Stimulated activated effector memory CD8-positive, alpha-beta T cell treated with anti-CD3 and anti-CD28 coated beads, Interleukin-12 subunit alpha, Interleukin-12 subunit beta, amount 100 ng/mL, for 72 hours (primary cell): ENCODE data around the gene MSI2.

Source experiments
- ATAC-seq: fragments of 150-1000 bp; cut with Tn5 transposase; 2 replicates; pipeline ENCODE4 v1.10.0; 2021
- DNase-seq, 2 donors: peaks; one replicate each; pipeline ENCODE4 v3.0.0; 2021 to 2022; ENCODE audit warnings: low spot score in 2 of 2
- H3K27ac Mint-ChIP-seq: one replicate; pipeline ENCODE4 v1.8.0; 2022; ENCODE audit warnings: mild to moderate bottlenecking, mixed read lengths
- H3K36me3 Mint-ChIP-seq: one replicate; pipeline ENCODE4 v1.8.0; 2022; ENCODE audit warnings: mild to moderate bottlenecking, mixed read lengths
- H3K4me1 Mint-ChIP-seq: one replicate; pipeline ENCODE4 v1.8.0; 2022; ENCODE audit warnings: mixed read lengths
- H3K4me3 Mint-ChIP-seq: one replicate; pipeline ENCODE4 v1.8.0; 2022; ENCODE audit warnings: mild to moderate bottlenecking, mixed read lengths
- H3K9me3 Mint-ChIP-seq: one replicate; pipeline ENCODE4 v1.8.0; 2022; ENCODE audit warnings: mixed read lengths

The MSI2 gene

DNA sequence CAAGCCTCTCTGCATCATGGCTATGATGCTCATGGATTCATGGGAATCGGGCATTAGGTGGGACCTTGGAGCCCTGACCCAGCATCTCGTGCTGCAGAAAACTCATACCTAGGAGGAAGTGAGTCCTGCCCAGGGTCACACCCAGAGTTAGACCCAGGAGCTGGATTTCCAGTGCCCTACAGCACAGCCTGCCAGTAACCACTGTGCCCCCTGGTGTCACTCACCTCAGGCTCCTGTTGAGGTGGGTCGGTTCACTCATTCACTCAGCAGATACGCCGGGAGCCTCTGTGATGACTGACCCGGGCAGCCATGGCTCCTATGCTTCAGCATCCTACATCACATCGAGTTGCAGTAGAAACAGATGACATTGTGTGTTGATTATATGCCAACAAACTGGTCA is 143.4 kb downstream of the MSI2 start:
- H3K4me1 Mint-ChIP-seq = peaks cover 38% of the 10 kb centered on the region
- H3K36me3 Mint-ChIP-seq = peaks cover 28% of the 10 kb centered on the region
- H3K9me3 Mint-ChIP-seq = no peaks in the 10 kb centered on the region
- no peak overlapping the region for H3K4me3 Mint-ChIP-seq
- DNase-seq (no peak), ATAC-seq (no peak)
- H3K27ac Mint-ChIP-seq = no peak overlapping the region

DNA sequence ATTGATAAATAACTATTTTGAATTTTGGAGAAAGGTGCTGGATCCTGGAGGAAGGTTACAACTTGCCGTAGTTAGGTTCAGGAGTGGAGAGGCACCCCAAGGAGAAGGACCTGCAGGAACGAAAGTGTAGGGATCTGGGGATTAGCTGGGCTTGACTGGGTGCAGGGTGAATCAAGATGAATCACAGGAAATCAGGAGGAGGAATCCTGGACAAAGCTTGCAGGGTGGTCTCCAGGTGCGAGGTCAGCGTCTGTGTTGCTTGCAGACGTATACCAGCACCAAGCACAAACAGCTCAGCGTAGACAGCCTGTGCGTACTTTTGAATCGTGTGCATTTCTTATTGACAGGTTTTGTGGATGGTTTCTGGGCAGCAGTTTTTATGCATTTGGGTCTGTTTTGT is 144.3 kb downstream of the MSI2 start:
- Mint-ChIP-seq H3K27ac (no peak overlapping the region), H3K36me3 (peaks cover 28% of the 10 kb centered on the region), H3K4me3 (no peak overlapping the region), H3K9me3 (no peaks in the 10 kb centered on the region), H3K4me1 (peaks cover 29% of the 10 kb centered on the region)
- ATAC-seq = no peak
- DNase-seq = no peak

GRCh38 chr17:57401556-57402488 is 145.5 kb downstream of the MSI2 start:
- H3K9me3 Mint-ChIP-seq = no peaks in the 10 kb centered on the region
- ATAC-seq = no peak
- DNase-seq = no peak
- peak overlapping the region; percentile 27 for H3K27ac Mint-ChIP-seq
- H3K36me3 Mint-ChIP-seq = peaks cover 28% of the 10 kb centered on the region
- no peak overlapping the region for H3K4me3 Mint-ChIP-seq
- peaks cover 32% of the 10 kb centered on the region for H3K4me1 Mint-ChIP-seq

DNA sequence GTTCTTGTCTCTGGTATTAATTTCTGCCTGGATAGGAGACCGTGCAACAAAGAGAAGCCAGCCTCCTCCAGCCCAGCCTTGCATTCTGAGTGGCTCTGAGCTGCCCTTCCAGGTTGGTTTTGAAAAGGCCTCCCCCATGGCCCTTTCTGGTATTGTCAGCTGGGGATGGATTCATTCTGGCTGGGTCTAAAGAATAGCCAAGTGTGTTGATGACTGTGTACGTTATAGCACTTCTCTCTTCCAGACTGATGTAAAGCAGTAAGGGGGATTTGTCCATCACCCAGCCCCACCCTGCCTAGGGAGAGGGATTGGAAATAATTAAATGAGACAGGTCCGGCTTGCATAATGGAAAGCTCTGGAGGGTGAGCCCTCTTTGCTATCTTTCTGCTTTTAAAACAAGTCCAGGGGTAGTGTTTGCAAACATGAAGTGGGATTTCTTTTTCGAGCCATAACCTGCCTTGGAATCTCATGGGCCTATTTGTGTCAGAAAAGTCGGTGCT is 146.4 kb downstream of the MSI2 start:
- ATAC-seq = no peak
- peaks cover 42% of the 10 kb centered on the region for H3K4me1 Mint-ChIP-seq
- peaks cover 28% of the 10 kb centered on the region for H3K36me3 Mint-ChIP-seq
- H3K4me3 Mint-ChIP-seq = no peak overlapping the region
- no peaks in the 10 kb centered on the region for H3K9me3 Mint-ChIP-seq
- H3K27ac Mint-ChIP-seq = no peak overlapping the region
- no peak for DNase-seq

GRCh38 chr17:57403236-57403635 is 146.9 kb downstream of the MSI2 start:
- peaks cover 44% of the 10 kb centered on the region for H3K4me1 Mint-ChIP-seq
- DNase-seq (no peak), ATAC-seq (no peak)
- H3K9me3 Mint-ChIP-seq = no peaks in the 10 kb centered on the region
- H3K27ac Mint-ChIP-seq = peak overlapping the region; percentile 5
- peaks cover 28% of the 10 kb centered on the region for H3K36me3 Mint-ChIP-seq
- no peak overlapping the region for H3K4me3 Mint-ChIP-seq

- DNase-seq (no peak), ATAC-seq (no peak)
- H3K4me3 Mint-ChIP-seq = no peak overlapping the region
- H3K27ac Mint-ChIP-seq = peak overlapping the region; percentile 74
- peaks cover 46% of the 10 kb centered on the region for H3K4me1 Mint-ChIP-seq
- H3K36me3 Mint-ChIP-seq = peaks cover 28% of the 10 kb centered on the region
- no peaks in the 10 kb centered on the region for H3K9me3 Mint-ChIP-seq
Measured at GRCh38 chr17:57404073-57404472, 147.8 kb downstream of the MSI2 start.

DNA sequence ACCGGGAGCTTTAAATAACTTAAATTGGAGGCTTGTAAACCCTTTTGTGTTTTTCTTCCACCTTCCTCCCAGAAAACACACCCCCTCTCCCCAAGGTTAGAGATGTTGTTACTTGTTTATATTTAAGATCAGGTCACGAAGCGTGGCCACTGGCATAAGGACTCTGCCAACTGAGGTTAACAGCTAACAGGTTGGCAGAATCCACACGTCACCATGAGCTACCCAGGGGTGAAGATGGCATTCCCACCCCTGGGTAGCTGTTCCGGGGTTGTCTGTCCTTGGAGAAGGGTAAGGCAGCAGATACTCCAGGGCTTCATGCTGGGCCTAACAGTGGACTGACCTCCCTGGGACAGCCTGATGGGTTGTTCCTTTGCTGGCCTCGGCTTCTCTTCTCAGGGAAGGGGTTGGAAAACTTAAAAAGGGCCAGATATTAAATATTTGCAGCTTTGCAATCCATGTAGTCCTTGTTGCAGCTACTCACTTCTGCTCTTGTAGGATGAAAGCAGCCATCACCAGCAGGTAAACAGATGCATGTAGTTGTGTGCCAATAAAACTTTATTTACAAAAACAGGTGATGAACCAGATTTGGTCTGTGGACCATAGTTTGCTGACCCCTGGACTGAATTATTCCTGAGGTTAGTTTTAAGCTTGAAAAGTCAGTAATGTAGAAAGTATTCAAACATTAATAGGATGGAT is 148.6 kb downstream of the MSI2 start:
- DNase-seq (no peak), ATAC-seq (no peak)
- Mint-ChIP-seq H3K4me3 (no peak overlapping the region), H3K27ac (peak overlapping the region; percentile 74), H3K36me3 (peaks cover 28% of the 10 kb centered on the region), H3K9me3 (no peaks in the 10 kb centered on the region), H3K4me1 (peaks cover 50% of the 10 kb centered on the region)

DNA sequence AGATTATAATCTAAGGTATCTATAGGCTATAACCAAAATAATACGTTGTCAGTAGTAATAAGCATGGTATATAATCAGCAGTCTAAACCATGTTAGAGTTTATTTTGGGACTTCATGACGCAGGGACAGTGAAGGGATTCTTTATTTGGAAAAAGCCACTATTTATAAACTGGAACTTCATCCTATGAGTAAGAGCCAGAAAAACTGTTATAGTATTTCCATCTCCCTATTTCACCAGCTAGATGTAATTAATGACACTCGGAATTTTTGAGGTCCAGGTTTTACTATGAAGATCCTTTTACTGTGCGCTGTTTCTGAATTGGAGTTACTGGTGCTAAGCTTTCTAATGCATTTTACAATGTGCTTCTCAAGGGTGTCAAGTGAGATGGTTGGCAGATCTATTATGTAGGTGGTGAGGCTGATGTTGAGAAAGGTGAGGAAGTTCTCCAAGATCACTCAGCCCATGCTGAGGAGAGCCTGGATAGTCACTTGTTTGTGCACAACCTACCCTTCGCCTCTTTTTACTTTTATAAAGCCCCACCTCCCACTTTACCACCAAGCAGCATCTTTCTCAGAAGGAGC is 149.3 kb downstream of the MSI2 start:
- Mint-ChIP-seq H3K36me3 (peaks cover 22% of the 10 kb centered on the region), H3K4me1 (peaks cover 45% of the 10 kb centered on the region), H3K9me3 (no peaks in the 10 kb centered on the region), H3K27ac (no peak overlapping the region), H3K4me3 (no peak overlapping the region)
- DNase-seq = no peak
- ATAC-seq = no peak

GRCh38 chr17:57406131-57406980 is 150.0 kb downstream of the MSI2 start:
- peaks cover 16% of the 10 kb centered on the region for H3K36me3 Mint-ChIP-seq
- H3K27ac Mint-ChIP-seq = peak overlapping the region; percentile 65
- no peak overlapping the region for H3K4me3 Mint-ChIP-seq
- ATAC-seq (no peak), DNase-seq (no peak)
- H3K9me3 Mint-ChIP-seq = no peaks in the 10 kb centered on the region
- peaks cover 43% of the 10 kb centered on the region for H3K4me1 Mint-ChIP-seq

DNA sequence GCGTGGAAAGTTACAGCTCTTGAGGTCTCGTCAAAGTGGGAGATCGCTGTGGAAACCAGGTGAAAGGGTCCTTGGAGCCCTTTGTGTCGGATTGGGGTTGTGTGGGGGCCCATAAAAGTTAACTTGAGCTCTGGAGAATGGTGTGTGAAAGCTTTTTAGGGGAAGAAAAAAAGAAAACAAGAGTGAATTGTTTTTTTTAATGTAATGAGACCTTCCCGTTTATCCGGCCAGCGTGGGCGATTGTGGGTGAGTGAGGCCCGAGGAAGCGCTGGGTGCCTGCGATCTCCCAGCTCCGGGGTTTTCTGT is 150.6 kb downstream of the MSI2 start:
- H3K27ac Mint-ChIP-seq = peak overlapping the region; percentile 65
- H3K4me1 Mint-ChIP-seq = peaks cover 43% of the 10 kb centered on the region
- H3K9me3 Mint-ChIP-seq = no peaks in the 10 kb centered on the region
- ATAC-seq = no peak
- no peak for DNase-seq
- no peak overlapping the region for H3K4me3 Mint-ChIP-seq
- peaks cover 10% of the 10 kb centered on the region for H3K36me3 Mint-ChIP-seq

GRCh38 chr17:57407287-57408070 is 151.2 kb downstream of the MSI2 start:
- H3K4me1 Mint-ChIP-seq = peaks cover 43% of the 10 kb centered on the region
- no peak for ATAC-seq
- DNase-seq = no peak
- peak overlapping the region; percentile 65 for H3K27ac Mint-ChIP-seq
- no peak overlapping the region for H3K4me3 Mint-ChIP-seq
- H3K36me3 Mint-ChIP-seq = peaks cover 7% of the 10 kb centered on the region
- no peaks in the 10 kb centered on the region for H3K9me3 Mint-ChIP-seq

DNA sequence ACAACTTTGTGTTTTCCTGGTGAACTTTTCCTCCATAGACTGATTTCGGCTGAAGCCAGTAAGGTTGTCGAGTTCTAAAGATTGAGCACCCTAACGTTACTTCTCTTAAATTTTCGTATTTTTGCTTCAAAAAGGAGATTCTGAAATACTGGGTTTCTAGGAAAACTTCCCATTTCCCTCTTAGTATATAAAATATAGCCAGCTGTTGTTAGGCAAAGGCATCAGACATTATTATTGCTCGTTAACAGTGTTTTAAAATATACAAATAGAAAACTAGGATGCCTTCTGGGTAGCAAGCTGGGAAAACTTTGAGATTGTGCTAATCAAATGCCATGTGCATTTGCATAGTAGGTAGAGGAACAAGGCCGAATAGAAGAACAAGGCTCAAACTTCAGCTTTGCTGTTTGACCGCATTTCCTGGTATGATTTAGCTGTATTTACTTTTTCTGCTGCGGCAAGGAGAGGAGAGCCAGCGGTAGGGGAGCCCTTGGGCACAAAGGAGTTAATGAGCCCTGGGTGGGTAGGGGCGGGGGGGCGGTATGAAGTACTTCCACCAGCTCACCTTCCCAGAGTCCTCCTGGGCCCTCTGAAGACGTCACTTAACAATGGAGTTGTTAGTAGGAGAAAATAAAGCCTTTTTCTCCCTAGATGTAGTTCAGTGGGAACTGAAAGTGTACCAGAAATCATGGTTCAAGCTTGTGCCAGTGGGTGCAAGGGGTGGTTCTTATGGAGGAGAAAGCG is 151.9 kb downstream of the MSI2 start:
- ATAC-seq (peak; percentile 51), DNase-seq (no peak)
- no peak overlapping the region for H3K4me3 Mint-ChIP-seq
- H3K27ac Mint-ChIP-seq = peak overlapping the region; percentile 65
- H3K36me3 Mint-ChIP-seq = peaks cover 7% of the 10 kb centered on the region
- peaks cover 43% of the 10 kb centered on the region for H3K4me1 Mint-ChIP-seq
- H3K9me3 Mint-ChIP-seq = no peaks in the 10 kb centered on the region

DNA sequence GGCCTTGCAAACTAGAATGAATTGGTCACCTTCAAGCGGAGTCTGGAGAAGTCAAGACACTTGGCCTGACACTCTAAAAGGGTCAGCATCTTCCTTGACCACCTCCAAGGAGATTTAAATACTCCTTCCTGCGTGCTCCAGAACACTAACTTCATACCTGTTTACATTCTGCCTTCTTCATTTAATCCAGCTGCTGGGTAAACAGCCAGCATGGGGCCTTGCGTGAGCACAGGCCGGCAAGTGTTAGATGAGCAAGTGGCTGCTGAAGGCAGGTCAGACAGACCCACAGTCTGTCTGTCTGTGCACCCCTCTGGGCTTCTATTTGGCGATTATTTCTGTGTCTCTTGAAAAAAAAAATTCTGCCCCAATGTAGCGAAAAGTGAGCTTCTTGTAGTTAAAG is 153.8 kb downstream of the MSI2 start:
- ATAC-seq (no peak), DNase-seq (no peak)
- Mint-ChIP-seq H3K27ac (peak overlapping the region; percentile 43), H3K9me3 (no peaks in the 10 kb centered on the region), H3K4me3 (no peak overlapping the region), H3K4me1 (peaks cover 42% of the 10 kb centered on the region), H3K36me3 (no peaks in the 10 kb centered on the region)
